ENCODE results near the gene RBM11.

RBM11 gene

GRCh38 chr21:14271053-14271452 lies 55.1 kb downstream of the RBM11 start:
- DNase-seq (ENCODE audit: low read depth): no peak

GRCh38 chr21:14271641-14272040 lies 55.7 kb downstream of the RBM11 start:
- no peak for DNase-seq (ENCODE audit: low read depth)

- DNase-seq (ENCODE audit: low read depth): no peak
These were observed 58.0 kb downstream of the RBM11 start for GRCh38 chr21:14273736-14274538.

- DNase-seq (ENCODE audit: low read depth): no peak
These were observed 59.8 kb downstream of the RBM11 start for GRCh38 chr21:14275702-14276205.
